Kidney glomerular epithelial cell (primary cell): ENCODE measurements around the gene LOXL4.
"Not testable (repeated sequence)": the region's sequence is repeated elsewhere in the genome, so short reads cannot be mapped to it uniquely, and the experiment has no call there.

ENCODE experiments used
- DNase-seq: peaks from one replicate; lab custom pipeline; 2025; lab: John Stamatoyannopoulos, UW

LOXL4 gene

DNA sequence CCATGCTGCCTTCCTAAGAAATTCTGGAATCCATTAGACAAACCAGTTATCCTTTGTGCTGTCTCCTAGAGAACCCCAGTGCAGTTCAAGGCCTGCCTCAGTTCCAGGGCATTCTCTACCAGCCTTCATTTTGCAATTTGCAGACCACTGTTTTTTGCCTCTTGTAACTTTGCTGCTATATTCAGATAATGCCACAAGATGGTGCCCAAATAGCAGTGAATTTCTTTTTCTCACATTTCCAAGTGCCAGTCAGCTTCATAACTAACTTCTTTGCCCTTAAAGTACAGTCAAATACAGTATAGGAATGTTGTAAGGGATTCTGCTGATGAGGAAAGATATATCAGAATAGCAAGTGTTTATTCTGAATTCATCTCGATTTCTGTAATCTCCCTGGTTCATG is 25.2 kb downstream of the LOXL4 start:
- peak; percentile 46 for DNase-seq

DNA sequence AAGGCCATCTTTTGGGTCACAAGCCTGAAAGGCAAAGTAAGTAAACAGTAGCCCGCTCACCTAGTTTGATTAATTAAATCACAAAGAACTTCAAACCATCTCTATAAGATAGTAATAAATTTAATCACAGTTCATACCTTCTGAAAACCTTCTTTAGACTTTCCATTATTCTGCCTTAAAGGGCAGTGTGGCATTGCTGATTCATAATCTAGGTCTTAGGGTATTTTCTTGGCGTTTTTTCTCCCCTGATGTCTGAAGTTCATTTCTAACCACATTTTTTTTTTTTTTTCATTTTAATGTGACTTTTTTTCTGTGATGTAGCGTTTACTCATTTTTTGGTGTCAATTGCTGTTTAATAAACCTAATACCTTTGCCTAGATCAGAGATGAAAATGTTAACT is 27.5 kb downstream of the LOXL4 start:
- no peak for DNase-seq

DNA sequence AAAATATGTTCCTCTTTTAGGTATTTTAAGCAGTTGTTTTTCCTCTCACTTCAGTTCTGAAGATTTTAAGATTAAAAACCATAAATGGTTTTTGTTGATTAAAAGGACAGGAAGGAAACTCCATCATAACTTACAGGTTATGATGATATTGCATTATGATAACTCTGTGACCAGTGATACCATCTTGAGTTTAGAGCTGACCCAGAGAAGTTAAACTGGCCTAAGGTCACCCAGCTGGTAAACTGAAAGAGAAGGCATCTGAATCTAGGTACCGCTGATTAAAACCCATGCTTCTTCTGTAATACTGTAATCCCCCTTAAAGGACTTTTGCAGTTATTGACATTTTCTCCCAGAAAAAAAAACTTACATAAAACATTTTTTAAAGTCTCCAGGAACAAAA is 29.6 kb downstream of the LOXL4 start:
- DNase-seq = no peak

DNA sequence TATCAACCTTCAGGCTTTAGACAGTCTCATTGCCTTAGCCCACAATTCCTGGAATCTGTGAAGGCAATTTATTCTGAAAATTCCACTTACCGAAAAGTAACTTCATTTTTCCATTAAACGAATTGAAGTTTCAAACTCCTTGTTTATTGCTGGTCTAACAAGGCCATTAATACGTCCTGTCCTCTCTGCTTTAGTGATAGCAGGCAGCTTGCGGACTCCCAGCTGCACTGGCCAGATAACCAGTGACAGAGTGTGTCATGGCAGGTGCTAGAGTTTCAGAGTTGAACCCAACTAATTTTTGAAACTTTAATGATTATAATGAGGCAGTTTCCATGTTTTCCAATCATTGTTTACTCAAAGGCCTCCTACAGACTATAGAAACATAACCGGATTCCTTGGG is 31.1 kb downstream of the LOXL4 start:
- no peak for DNase-seq

DNA sequence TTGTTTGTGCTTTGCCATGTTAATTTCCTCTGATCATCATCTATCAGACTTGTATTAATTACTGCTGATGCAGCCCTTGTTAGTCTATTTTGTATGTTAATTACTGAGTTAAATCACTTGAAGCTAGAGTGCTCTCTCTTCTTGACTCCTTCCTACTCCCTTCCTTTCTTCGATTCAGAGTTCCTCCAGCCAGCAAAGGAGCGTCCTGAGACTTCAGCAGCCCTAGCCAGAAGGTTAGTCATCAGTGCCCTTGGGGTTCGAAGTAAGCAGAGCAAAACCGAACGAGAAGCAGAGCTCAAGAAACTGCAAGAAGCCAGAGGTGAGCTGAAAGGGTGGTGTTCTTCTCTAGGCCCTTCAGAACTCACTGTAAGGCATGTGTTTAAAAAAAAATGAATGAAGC is 32.1 kb downstream of the LOXL4 start:
- no peak for DNase-seq

DNA sequence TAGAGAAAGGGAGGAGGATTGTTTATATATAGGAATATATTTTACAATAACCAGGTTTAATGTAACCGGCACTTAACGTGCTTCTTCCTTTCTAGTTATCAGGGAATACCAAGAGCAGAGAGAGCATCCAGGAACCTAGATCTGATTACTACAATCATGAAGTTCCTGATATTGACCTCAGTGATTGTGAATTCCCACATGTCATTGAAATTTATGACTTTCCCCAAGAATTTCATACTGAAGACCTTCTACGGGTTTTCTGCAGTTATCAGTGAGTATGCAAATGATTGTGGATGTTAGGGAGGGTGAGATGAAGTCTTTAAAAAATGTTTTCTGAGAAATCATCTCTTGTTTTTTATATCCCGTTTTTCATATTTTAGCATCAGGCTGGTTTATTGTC is 36.6 kb downstream of the LOXL4 start:
- no peak for DNase-seq

DNA sequence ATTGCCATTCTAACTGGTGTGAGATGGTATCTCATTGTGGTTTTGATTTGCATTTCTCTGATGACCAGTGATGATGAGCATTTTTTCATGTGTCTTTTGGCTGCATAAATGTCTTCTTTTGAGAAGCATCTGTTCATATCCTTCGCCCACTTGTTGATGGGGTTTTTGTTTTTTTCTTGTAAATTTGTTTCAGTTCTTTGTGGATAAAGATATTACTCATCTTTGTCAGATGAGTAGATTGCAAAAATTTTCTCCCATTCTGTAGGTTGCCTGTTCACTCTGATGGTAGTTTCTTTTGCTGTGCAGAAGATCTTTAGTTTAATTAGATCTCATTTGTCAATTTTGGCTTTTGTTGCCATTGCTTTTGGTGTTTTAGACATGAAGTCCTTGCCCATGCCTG is 39.7 kb downstream of the LOXL4 start:
- not testable (repeated sequence) for DNase-seq

DNA sequence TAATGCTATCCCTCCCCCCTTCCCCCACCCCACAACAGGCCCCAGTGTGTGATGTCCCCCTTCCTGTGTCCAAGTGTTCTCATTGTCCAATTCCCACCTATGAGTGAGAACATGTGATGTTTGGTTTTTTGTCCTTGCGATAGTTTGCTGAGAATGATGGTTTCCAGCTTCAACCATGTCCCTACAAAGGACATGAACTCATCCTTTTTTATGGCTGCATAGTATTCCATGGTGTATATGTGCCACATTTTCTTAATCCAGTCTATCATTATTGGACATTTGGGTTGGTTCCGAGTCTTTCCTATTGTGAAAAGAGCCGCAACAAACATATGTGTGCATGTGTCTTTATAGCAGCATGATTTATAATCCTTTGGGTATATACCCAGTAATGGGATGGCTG is 40.3 kb downstream of the LOXL4 start:
- not testable (repeated sequence) for DNase-seq

DNA sequence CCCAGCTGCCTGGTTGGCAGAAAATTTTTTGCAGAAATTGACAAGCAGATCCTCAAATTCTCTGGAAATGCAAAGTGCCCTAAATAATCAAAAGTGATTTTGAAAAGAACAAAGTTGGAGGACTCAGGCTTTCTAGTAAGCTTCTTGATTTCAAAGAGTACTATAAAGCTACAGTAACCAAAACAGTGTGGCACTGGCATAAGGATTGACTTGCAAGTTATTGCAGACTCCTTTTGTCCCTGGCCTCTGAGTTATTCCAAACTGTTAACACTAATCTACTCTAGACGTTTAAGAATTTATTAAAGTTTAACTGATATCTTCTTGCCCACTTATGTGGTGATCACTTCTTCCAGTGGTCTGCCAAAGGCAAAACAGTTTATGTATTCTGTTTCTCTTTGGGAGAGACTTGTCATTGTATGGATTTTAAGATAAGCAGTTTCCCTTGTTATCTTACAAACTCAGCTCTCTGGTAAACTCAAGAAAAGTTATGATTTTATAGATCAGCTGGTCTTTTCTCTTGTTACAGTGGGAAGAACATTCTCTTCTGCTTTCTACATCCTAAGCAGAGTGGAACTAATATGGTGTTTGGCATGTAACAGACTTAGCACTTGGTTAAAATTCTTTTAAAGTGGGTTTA is 41.4 kb downstream of the LOXL4 start:
- no peak for DNase-seq

DNA sequence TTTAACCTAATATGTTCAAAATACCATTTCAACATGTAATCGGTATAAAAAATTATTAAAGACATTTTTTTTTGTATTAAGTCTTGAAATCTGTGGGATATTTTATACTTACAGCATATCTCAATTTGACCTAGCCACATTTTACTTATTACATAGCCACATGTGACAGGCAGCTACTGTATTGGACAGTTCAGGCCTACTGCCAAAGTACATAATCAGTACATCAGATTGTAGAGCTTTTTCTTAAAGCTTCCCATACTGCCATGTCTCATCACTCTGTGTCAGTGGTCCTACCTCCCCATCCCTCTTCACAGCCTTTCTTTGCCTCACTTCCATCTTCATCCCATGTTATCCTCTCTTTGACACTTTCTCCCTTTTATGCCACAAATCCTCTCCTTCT is 43.0 kb downstream of the LOXL4 start:
- DNase-seq = no peak

DNA sequence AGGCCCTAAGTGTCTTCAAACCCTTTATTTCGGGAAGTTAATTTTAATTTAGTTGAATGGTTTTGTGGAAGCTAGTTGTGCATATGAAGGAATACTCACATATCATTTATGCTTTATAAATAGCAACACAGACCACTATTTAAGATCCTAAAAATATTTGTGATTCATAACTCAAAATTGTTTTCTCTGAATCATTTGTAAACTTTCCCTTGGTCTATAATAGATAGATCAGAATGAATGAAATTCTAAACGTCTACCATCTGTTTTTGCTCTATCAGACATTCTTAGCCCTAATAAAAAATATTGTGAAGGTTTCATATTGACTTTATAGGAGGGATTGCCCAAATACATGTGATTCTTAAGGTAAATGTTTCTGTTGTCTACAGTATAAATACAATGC is 43.5 kb downstream of the LOXL4 start:
- DNase-seq = no peak

DNA sequence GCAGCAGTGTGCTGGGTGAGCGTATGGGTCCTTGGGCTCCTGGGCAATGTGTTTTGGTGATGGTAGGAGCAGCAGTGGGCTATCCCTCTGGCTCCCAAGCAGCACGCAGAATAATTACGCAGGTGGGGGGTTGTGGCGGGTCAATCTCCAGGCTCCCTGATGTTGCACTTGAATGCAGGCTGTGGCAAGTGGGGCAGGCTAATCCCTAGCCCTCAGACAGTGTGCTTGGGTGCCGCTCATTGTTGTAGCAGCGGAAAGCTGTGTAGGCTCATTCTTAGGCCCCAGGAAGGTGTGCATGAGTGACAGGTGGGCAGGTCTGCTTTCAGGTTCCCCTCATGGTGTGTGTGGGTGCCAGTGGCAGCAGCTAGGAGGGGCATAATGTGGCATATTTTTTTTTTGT is 44.1 kb downstream of the LOXL4 start:
- no peak for DNase-seq

DNA sequence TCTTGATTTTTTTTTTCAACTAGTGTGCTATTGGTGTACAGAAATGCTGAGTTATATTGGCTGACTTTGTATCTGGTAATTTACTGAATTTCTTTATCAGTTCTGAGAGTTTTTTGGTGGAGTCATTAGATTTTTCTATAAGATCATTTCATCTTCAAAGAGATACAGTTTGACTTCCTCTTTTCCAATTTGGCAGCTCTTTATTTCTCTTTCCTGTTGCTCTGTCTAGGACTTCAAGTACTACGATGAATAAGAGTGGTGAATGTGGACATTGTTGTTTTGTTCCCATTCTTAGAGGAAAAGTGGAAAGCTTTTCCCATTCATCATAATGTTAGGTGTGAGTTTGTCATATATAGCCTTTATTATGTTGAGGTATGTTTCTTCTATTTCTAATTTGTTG is 50.2 kb downstream of the LOXL4 start:
- no peak for DNase-seq

DNA sequence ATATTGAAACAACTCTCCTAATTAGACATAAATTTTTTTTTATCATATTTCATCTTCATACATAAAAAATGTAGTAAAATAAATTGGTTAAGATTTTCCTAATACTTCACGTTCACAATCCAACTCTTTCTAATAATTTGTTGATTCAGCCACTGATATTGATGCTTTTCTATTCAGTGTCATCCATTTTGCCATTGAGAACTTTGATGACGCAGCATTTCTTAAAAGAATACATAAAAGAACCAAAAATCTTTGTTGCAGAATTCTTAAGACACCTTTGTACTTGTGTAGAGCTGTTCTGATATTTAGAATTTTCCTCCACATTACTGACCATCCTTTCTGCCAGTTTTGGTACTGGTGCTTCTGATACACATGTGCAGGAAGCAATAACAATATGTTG is 52.6 kb downstream of the LOXL4 start:
- DNase-seq = no peak

DNA sequence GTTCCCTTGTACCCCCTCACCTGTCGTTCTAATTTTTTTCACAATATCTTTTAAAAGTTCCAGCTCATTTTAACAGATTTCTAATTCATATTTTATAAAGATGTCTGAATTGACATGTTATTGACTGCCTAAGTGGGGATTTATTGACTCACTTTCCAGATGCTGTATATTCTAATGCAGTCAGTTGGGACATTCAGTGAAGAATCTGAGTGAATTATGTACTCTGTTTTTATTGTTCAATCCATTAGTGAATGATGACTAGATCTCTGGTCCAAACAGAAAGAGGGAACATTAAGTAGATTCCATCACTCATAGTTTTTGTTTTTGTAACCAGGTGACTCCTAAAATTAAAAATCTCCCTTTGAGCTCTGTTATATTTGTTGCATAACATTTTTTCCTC is 54.3 kb downstream of the LOXL4 start:
- DNase-seq = no peak

DNA sequence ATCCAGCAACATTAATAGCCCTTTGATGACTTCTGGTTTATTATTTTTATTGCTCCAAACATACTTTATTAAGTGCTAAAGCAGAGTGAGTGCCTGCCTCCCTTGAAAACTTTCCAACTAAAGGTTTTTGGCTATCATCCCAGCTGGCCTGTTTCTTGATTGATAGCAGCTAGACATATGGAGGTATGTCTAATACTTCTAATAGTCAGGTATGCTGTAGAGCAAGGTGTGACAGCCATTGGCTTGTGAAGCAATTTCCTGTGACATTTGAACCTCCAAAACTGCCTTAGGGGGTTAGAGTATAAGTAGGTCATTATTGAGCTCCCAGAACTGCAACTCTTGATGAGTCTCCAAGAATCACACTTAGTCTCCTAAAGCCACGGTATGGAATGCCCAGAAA is 55.8 kb downstream of the LOXL4 start:
- no peak for DNase-seq

DNA sequence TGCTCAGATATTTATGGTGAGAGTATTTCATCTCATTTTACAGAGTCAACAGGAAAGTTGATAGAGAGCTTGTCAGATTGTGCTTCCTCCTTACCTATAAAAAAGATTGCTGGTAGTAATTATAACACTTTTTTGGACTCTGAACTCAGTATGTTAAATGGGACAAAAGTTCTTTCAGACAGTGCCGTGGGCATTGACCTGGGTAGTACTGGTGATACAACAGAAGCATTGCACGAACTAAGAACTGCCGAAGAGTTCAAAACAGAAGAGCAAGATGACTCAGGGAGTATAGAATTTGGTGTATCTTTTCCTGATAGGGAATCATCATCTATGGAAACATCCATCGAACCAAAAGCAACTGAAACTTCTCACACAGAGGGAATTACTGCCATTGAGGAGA is 58.6 kb downstream of the LOXL4 start:
- no peak for DNase-seq

DNA sequence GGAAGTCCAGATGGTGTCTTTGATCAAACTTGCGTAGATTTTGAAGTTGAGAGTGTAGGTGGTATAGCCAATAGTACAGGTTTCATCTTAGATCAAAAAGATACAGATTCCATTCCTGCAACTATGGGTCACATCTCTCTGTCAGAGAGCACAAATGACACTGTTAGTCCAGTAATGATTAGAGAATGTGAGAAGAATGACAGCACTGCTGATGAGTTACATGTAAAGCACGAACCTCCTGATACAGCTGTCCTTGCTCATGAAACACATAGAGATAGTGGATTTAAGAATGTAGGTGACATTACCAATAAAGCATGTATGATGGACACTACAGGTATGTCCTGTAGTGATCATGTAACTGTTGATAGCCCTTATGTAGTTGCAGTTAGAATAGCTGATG is 59.1 kb downstream of the LOXL4 start:
- DNase-seq = no peak

DNA sequence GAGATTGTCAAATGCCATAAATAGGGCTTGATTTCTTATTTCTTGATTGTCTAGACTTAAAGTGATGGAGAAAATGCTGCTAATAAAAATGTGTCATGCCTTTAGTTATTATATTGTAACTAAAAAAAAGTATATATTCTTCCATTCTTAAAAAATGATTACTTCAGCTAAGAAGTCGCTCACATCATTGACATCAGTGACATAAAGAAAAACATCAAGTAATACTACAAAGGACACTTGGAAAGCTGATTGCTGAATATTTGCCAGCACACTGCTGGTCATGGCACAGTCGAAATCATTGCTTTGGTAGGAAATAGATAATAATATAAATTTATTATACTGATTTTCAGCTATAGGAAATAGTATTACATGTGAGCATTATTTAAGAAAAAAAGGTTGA is 62.6 kb downstream of the LOXL4 start:
- DNase-seq = no peak

DNA sequence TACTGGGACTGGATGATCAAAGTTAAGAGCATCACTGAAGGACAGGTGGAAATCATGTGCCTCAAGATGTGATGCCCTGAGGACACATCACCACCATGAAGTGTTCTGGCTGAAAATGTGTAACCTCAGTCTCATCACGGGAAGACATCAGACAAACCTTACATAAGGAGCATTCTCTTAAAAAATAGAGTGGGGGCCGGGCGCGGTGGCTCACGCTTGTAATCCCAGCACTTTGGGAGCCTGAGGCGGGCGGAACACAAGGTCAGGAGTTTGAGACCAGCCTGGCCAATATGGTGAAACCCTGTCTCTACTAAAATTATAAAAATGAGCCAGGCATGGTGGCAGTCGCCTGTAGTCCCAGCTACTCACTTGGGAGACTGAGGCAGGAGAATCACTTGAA is 65.6 kb downstream of the LOXL4 start:
- no peak for DNase-seq

DNA sequence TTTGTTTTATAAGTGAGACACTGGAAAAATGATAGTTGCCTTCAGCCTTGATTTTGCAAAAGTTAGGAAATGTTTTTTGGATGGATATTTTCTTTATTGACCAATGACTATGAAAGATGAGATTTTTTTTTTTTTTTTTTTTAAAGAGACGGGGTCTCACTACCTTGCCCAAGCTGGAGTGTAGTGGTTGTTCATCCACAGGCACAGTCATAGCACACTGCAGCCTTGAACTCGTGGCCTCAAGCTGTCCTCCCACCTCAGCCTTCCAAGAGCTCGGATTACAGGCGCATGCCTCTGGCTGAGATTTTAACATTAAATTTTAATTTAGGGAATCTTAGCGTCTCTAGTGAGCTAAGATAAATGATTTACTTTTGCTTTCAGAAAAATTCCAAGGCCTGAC is 66.2 kb downstream of the LOXL4 start:
- DNase-seq = no peak
